H1 (cell line): Measurements from ENCODE around the gene PXN. TPM values are rescaled to one million over a fixed set of nuclear protein-coding genes. Genes with fewer than 3 reads are reported as not detected.

Experiments
- CTCF ChIA-PET: fragments of 300-600 bp; sonication (Branson Sonifier 250); formaldehyde crosslinking; loops from one replicate; lab custom pipeline; 2021; ENCODE audit not compliant: partially characterized antibody; lab: Charles Lee
- POLR2A ChIA-PET: fragments of 300-600 bp; sonication (Branson Sonifier 250); formaldehyde crosslinking; loops from one replicate; lab custom pipeline; 2021; ENCODE audit warnings: inconsistent platforms; ENCODE audit not compliant: partially characterized antibody; lab: Charles Lee
- DNase-seq, 2 experiments: peaks; one replicate each; pipeline versions ENCODE4 v3.0.0 to v3.0.0-alpha.2; 2010 to 2022; ENCODE audit warnings: low spot score in 2 of 2, low read depth in 1 of 2, mixed read lengths in 1 of 2
- FAIRE-seq: peaks from 2 replicates; lab custom pipeline; 2011; peaks lifted over from hg19 to GRCh38; lab: Jason Lieb, UNC
- H2AFZ ChIP-seq: 2 replicates; pipeline ENCODE4 v1.8.1; 2012; ENCODE audit warnings: low read length, inconsistent platforms
- H2AK5ac ChIP-seq: 2 replicates; pipeline ENCODE4 v1.6.1; 2013; ENCODE audit warnings: low read depth, low read length
- H2BK120ac ChIP-seq: replicated peaks from 2 replicates; pipeline ENCODE3; 2013; ENCODE audit warnings: low read depth, low read length, inconsistent platforms
- H2BK12ac ChIP-seq: 2 replicates; pipeline ENCODE4 v1.6.1; 2013; ENCODE audit warnings: low read depth, low read length
- H2BK15ac ChIP-seq: 2 replicates; pipeline ENCODE4 v1.6.1; 2013; ENCODE audit warnings: low read length
- H2BK20ac ChIP-seq: 2 replicates; pipeline ENCODE4 v1.6.1; 2013; ENCODE audit warnings: low read length
- H2BK5ac ChIP-seq: 2 replicates; pipeline ENCODE4 v1.6.1; 2013; ENCODE audit warnings: low read depth, low read length
- H3K14ac ChIP-seq: 2 replicates; pipeline ENCODE4 v1.6.1; 2013; ENCODE audit warnings: inconsistent platforms; ENCODE audit not compliant: insufficient read length
- H3K18ac ChIP-seq: 2 replicates; pipeline ENCODE4 v1.6.1; 2013; ENCODE audit warnings: low read length; ENCODE audit errors: extremely low read depth
- H3K23ac ChIP-seq: 2 replicates; pipeline ENCODE4 v1.6.1; 2013; ENCODE audit warnings: inconsistent platforms; ENCODE audit not compliant: insufficient read length
- H3K23me2 ChIP-seq: 2 replicates; pipeline ENCODE4 v1.6.1; 2013; ENCODE audit warnings: low read depth, low read length
- H3K27ac ChIP-seq: 2 replicates; pipeline ENCODE4 v1.6.1; 2011; ENCODE audit warnings: low read depth, low read length, inconsistent platforms
- H3K27me3 ChIP-seq, 4 experiments: replicated peaks in 1 of 4; 1 replicate in 1 of 4; 2 replicates in 3 of 4; pipeline versions ENCODE4 v1.6.1 to v1.8.1; 2011 to 2013; ENCODE audit warnings: low read length in 3 of 4, mild to moderate bottlenecking in 3 of 4, inconsistent platforms in 2 of 4, mixed read lengths in 2 of 4, moderate library complexity in 1 of 4; ENCODE audit not compliant: control insufficient read depth in 3 of 4, insufficient read depth in 3 of 4; ENCODE audit errors: extremely low read depth in 1 of 4
- H3K36me3 ChIP-seq, 4 experiments: 2 replicates each; pipeline versions ENCODE4 v1.6.1 to v1.8.1; 2011 to 2013; ENCODE audit warnings: mild to moderate bottlenecking in 4 of 4, low read length in 3 of 4, moderate library complexity in 2 of 4, control low read depth in 1 of 4, inconsistent platforms in 1 of 4; ENCODE audit not compliant: insufficient read depth in 4 of 4, control insufficient read depth in 2 of 4
- H3K4ac ChIP-seq: replicated peaks from 2 replicates; pipeline ENCODE3; 2013; ENCODE audit warnings: low read length, low read depth, mixed read lengths, inconsistent platforms; ENCODE audit not compliant: insufficient read length
- H3K4me1 ChIP-seq, 4 experiments: replicated peaks in 1 of 4; 1 replicate in 1 of 4; 2 replicates in 3 of 4; pipeline versions ENCODE4 v1.6.1 to v1.8.1; 2011 to 2013; ENCODE audit warnings: low read length in 3 of 4, inconsistent platforms in 2 of 4, mixed read lengths in 1 of 4; ENCODE audit not compliant: insufficient read depth in 4 of 4, control insufficient read depth in 3 of 4
- H3K4me2 ChIP-seq, 2 experiments: 2 replicates each; pipeline versions ENCODE4 v1.6.1 to v1.8.1; 2011 to 2013; ENCODE audit warnings: low read depth in 2 of 2, low read length in 2 of 2, control low read depth in 1 of 2, inconsistent platforms in 1 of 2, mild to moderate bottlenecking in 1 of 2; ENCODE audit not compliant: insufficient read depth in 1 of 2
- H3K4me3 ChIP-seq, 4 experiments: fragments of 200-600, 300-600 bp in 1 of 4; sonication (generic), shearing (Covaris generic), sonication (Bioruptor Twin) in 1 of 4; 2 replicates each; pipeline versions ENCODE4 v1.5.1 to v1.8.1; 2011 to 2016; ENCODE audit warnings: low read length in 4 of 4, low read depth in 3 of 4, control low read depth in 2 of 4, inconsistent platforms in 2 of 4, mild to moderate bottlenecking in 2 of 4, mixed read lengths in 1 of 4, moderate library complexity in 1 of 4; ENCODE audit not compliant: insufficient read depth in 2 of 4; ENCODE audit errors: extremely low read depth in 1 of 4
- H3K56ac ChIP-seq: replicated peaks from 2 replicates; pipeline ENCODE3; 2013; ENCODE audit warnings: low read depth, mild to moderate bottlenecking, mixed read lengths, low read length, inconsistent platforms; ENCODE audit not compliant: insufficient read length
- H3K79me1 ChIP-seq: 2 replicates; pipeline ENCODE4 v1.6.1; 2013; ENCODE audit warnings: low read depth, low read length, control low read depth
- H3K79me2 ChIP-seq, 2 experiments: 2 replicates each; pipeline versions ENCODE4 v1.6.1 to v1.8.1; 2012 to 2013; ENCODE audit warnings: low read length in 2 of 2, mild to moderate bottlenecking in 2 of 2, inconsistent platforms in 1 of 2; ENCODE audit not compliant: insufficient read depth in 2 of 2, control insufficient read depth in 1 of 2
- H3K9ac ChIP-seq, 4 experiments: replicated peaks in 1 of 4; 1 replicate in 1 of 4; 2 replicates in 3 of 4; pipeline versions ENCODE4 v1.6.1 to v1.8.1; 2011 to 2013; ENCODE audit warnings: low read depth in 3 of 4, low read length in 3 of 4, control low read depth in 2 of 4, mild to moderate bottlenecking in 2 of 4, moderate library complexity in 2 of 4, inconsistent platforms in 1 of 4; ENCODE audit errors: extremely low read depth in 1 of 4
- H3K9me3 ChIP-seq, 2 experiments: 2 replicates each; pipeline versions ENCODE4 v1.6.1 to v1.8.1; 2012 to 2013; ENCODE audit warnings: mild to moderate bottlenecking in 2 of 2, moderate library complexity in 2 of 2, control low read depth in 1 of 2, inconsistent platforms in 1 of 2, low read depth in 1 of 2, low read length in 1 of 2, mixed read lengths in 1 of 2; ENCODE audit not compliant: insufficient read depth in 2 of 2
- H4K20me1 ChIP-seq, 2 experiments: replicated peaks in 1 of 2; 2 replicates each; pipeline versions ENCODE3 to v1.8.1; 2011 to 2013; ENCODE audit warnings: inconsistent platforms in 2 of 2, low read length in 2 of 2, mild to moderate bottlenecking in 1 of 2; ENCODE audit not compliant: insufficient read depth in 2 of 2, control insufficient read depth in 1 of 2
- H4K5ac ChIP-seq: 2 replicates; pipeline ENCODE4 v1.6.1; 2013; ENCODE audit warnings: low read length, low read depth, mixed read lengths, inconsistent platforms; ENCODE audit not compliant: insufficient read length
- H4K8ac ChIP-seq: 2 replicates; pipeline ENCODE4 v1.8.0; 2013; ENCODE audit warnings: mild to moderate bottlenecking, moderate library complexity, low read length, inconsistent platforms; ENCODE audit not compliant: insufficient read depth; ENCODE audit errors: extremely low read depth
- H4K91ac ChIP-seq: replicated peaks from 2 replicates; pipeline ENCODE3; 2013; ENCODE audit warnings: low read length, mixed read lengths, inconsistent platforms; ENCODE audit not compliant: insufficient read length
- ASH2L ChIP-seq: fragments of 200-600, 300-600 bp; sonication (generic); IDR thresholded peaks from one replicate; pipeline ENCODE4 v1.7.1; 2017; ENCODE audit warnings: low read length
- ATF2 ChIP-seq: IDR thresholded peaks from 2 replicates; pipeline ENCODE4 v1.6.1; 2012; ENCODE audit warnings: low read length, inconsistent platforms
- BCL11A ChIP-seq, 2 experiments: IDR thresholded peaks; one replicate each; pipeline ENCODE4 v1.6.1; 2011; ENCODE audit warnings: low read depth in 2 of 2, low read length in 2 of 2, mild to moderate bottlenecking in 2 of 2
- CTBP2 ChIP-seq: IDR thresholded peaks from 2 replicates; pipeline ENCODE4 v1.7.0; 2011; ENCODE audit warnings: borderline replicate concordance, mild to moderate bottlenecking, moderate library complexity, mixed read lengths, low read length; ENCODE audit not compliant: insufficient read depth, insufficient read length
- HDAC6 ChIP-seq: IDR thresholded peaks from one replicate; pipeline ENCODE4 v1.7.1; 2012; ENCODE audit warnings: low read depth, mild to moderate bottlenecking, inconsistent platforms, low read length, moderate library complexity
- MAX ChIP-seq: IDR thresholded peaks from 2 replicates; pipeline ENCODE4 v1.6.1; 2012; ENCODE audit warnings: inconsistent platforms
- RFX5 ChIP-seq: IDR thresholded peaks from 2 replicates; pipeline ENCODE4 v1.6.1; 2011; ENCODE audit warnings: low read depth, low read length, improper control_type of control experiment, borderline replicate concordance
- SIN3A ChIP-seq, 2 experiments: IDR thresholded peaks in 1 of 2; conservative IDR thresholded peaks in 1 of 2; 2 replicates each; pipeline ENCODE4 v1.6.1; 2011 to 2012; ENCODE audit warnings: low read length in 2 of 2, improper control_type of control experiment in 1 of 2, low read depth in 1 of 2, mild to moderate bottlenecking in 1 of 2
- SIRT6 ChIP-seq: IDR thresholded peaks from one replicate; pipeline ENCODE4 v1.7.1; 2012; ENCODE audit warnings: low read length, inconsistent platforms
- SIX5 ChIP-seq: IDR thresholded peaks from 2 replicates; pipeline ENCODE4 v1.6.1; 2011; ENCODE audit warnings: mild to moderate bottlenecking, low read depth, low read length
- SRF ChIP-seq: IDR thresholded peaks from 2 replicates; pipeline ENCODE4 v1.6.1; 2011; ENCODE audit warnings: mild to moderate bottlenecking, low read depth, low read length, moderate library complexity
- WGBS, 2 experiments: shearing (Covaris generic) in 1 of 2; methylation state at CpG; one replicate each; pipeline versions ENCODE4 v1.1.6 to v1.1.7; 2013 to 2015; ENCODE audit warnings: low lambda C conversion rate in 2 of 2, mixed read lengths in 2 of 2, inconsistent platforms in 1 of 2, low coverage in 1 of 2, missing lambda C conversion rate in 1 of 2; ENCODE audit not compliant: insufficient replicate concordance in 2 of 2, insufficient coverage in 1 of 2, insufficient read length in 1 of 2; ENCODE audit errors: extremely low coverage in 1 of 2, missing lambda C conversion rate in 1 of 2; 5-methylcytosine and 5-hydroxymethylcytosine counted together
- polyA plus RNA-seq, 7 experiments: library from polyadenylated mRNA; depleted of rRNA in 3 of 7; stranded (reverse) in 5 of 7; unstranded in 2 of 7; fragments of >200 nt in 5 of 7; fragments of 200-250 nt in 2 of 7; gene quantifications; 1 replicate in 5 of 7; 2 replicates in 1 of 7; 4 replicates in 1 of 7; pipeline versions ENCODE4 v1.2.1 to v1.2.3, GENCODE V29; 2011 to 2013; ENCODE audit warnings: missing spikeins in 2 of 7, mixed read lengths in 2 of 7
- total RNA-seq: library from RNA; stranded (reverse); fragmentation: NEBNext Ultra II Directional; extraction: Animal tissue kit (Norgen Biotek cat#: 25700); gene quantifications from 2 replicates; pipeline ENCODE4 v1.2.1, GENCODE V29; 2021

The PXN gene
- total and polyA plus RNA-seq, 2 of the 8 experiments (the other 6 are each of a cell fraction or from before 2014, with no cell fraction given): 51.0 to 105 TPM

GRCh38 chr12:120228041-120228290 is 37.6 kb downstream of the PXN start:
- peak overlapping the region; percentile 2; the same call in 1 of the 2 replicates for H3K18ac ChIP-seq
- H2BK5ac ChIP-seq: peak overlapping the region; percentile 41; the same call in 1 of the 2 replicates
- no peak overlapping the region for H2BK15ac ChIP-seq
- 34% methylated on average over 3 of the region's 3 CpGs; no CpG with 5 or more reads in 1 of the 2 experiments for WGBS, 2 experiments
- no peak for TF ChIP-seq SIRT6
- TF ChIP-seq SRF: no peak
- no peak for TF ChIP-seq MAX
- no peak for TF ChIP-seq SIN3A (conservative IDR thresholded peaks at IDR 0.05 in 1 of 2, IDR thresholded peaks at IDR 0.05 in 1 of 2; ENCODE audit: low read depth in 1 of 2, low read length in 2 of 2)
- TF ChIP-seq BCL11A (IDR thresholded peaks at IDR 0.05; ENCODE audit: low read depth in 2 of 2, low read length in 2 of 2): no peak
- TF ChIP-seq SIX5: no peak
- TF ChIP-seq CTBP2: no peak
- no peak for TF ChIP-seq RFX5
- no peak for TF ChIP-seq ASH2L
- no peak for TF ChIP-seq ATF2
- no peak for TF ChIP-seq HDAC6
- TF ChIP-seq, all 59 proteins: peak for 0
- peaks cover 0 to 11% (median 6%) of the 10 kb centered on the region in 4 experiments; a peak in 3 of 8 replicates for H3K36me3 ChIP-seq
- H3K4me2 ChIP-seq: peak overlapping the region; percentile 46 to 83; a peak in 2 of 4 replicates
- no peak for FAIRE-seq
- H3K4ac ChIP-seq: peak overlapping the region; percentile 73
- peaks cover 6 to 12% of the 10 kb centered on the region in 2 experiments for H4K20me1 ChIP-seq
- peaks cover 0 to 38% of the 10 kb centered on the region in 2 experiments; a peak in 2 of 4 replicates for H3K79me2 ChIP-seq
- peak overlapping the region; percentile 81; the same call in 1 of the 2 replicates for H4K8ac ChIP-seq
- peak overlapping the region; percentile 36 for H4K91ac ChIP-seq
- no peak overlapping the region; a peak in 1 of 7 replicates for H3K9ac ChIP-seq
- H3K27me3 ChIP-seq: no peaks in the 10 kb centered on the region
- H2AK5ac ChIP-seq: no peak overlapping the region
- DNase-seq: no peak
- H3K56ac ChIP-seq: no peak overlapping the region
- H3K27ac ChIP-seq: peak overlapping the region; percentile 96; the same call in 1 of the 2 replicates
- no peak overlapping the region for H3K14ac ChIP-seq
- no peaks in the 10 kb centered on the region; the same call in 1 of the 2 replicates for H3K23me2 ChIP-seq
- ChIA-PET POLR2A (interaction anchor here (0.6 to 88.3 kb wide), 14 partner anchors 9 to 239 kb away, joined by 3 to 4270 read pairs (median 6); partner anchors contain the start of genes BICDL1, GCN1, PXN and RAB35), CTCF (interaction anchor here (0.6 to 17.8 kb wide), 39 partner anchors 8 to 1050 kb away, joined by 3 to 930 read pairs (median 4); partner anchors contain the start of genes GCN1, HSPB8, POP5 and PXN)
- H3K4me3 ChIP-seq: peak overlapping the region in 1 of 4 experiments; percentile 5; a peak in 1 of 8 replicates
- no peak overlapping the region for H4K5ac ChIP-seq
- H3K79me1 ChIP-seq: no peaks in the 10 kb centered on the region; the same call in 1 of the 2 replicates
- H2BK20ac ChIP-seq: no peak overlapping the region
- H3K4me1 ChIP-seq: peaks cover 29 to 66% (median 40%) of the 10 kb centered on the region in 4 experiments
- no peak overlapping the region for H2AFZ ChIP-seq
- H2BK120ac ChIP-seq: no peak overlapping the region
- peak overlapping the region; percentile 7; the same call in 1 of the 2 replicates for H2BK12ac ChIP-seq
- no peak overlapping the region for H3K23ac ChIP-seq
- H3K9me3 ChIP-seq: no peaks in the 10 kb centered on the region
